Neutrophil (primary cell): ENCODE data around the gene GDPD4.

Experiments used
- H3K27ac ChIP-seq: fragments of 200-600 bp; sonication (generic); 2 replicates; pipeline ENCODE4 v1.5.1; 2016; ENCODE audit warnings: mild to moderate bottlenecking, moderate library complexity
- H3K27me3 ChIP-seq: fragments of 200-600 bp; sonication (generic); 2 replicates; pipeline ENCODE4 v1.6.0; 2016; ENCODE audit warnings: mild to moderate bottlenecking
- H3K36me3 ChIP-seq: fragments of 200-600 bp; sonication (generic); 2 replicates; pipeline ENCODE4 v1.5.1; 2017
- H3K4me1 ChIP-seq, 2 experiments: fragments of 200-600 bp in 1 of 2; sonication (generic) in 1 of 2; 1 replicate in 1 of 2; 2 replicates in 1 of 2; pipeline versions ENCODE4 v1.5.1 to v1.6.1; 2013 to 2016; ENCODE audit warnings: low read depth in 1 of 2, low read length in 1 of 2, mild to moderate bottlenecking in 1 of 2, moderate library complexity in 1 of 2; ENCODE audit not compliant: control insufficient read depth in 1 of 2, insufficient read depth in 1 of 2
- H3K4me3 ChIP-seq, 2 experiments: fragments of 200-600 bp in 1 of 2; sonication (generic) in 1 of 2; 1 replicate in 1 of 2; 2 replicates in 1 of 2; pipeline ENCODE4 v1.5.1; 2013 to 2016; ENCODE audit warnings: low read depth in 1 of 2, low read length in 1 of 2, mild to moderate bottlenecking in 1 of 2, moderate library complexity in 1 of 2
- H3K9me3 ChIP-seq: fragments of 200-600 bp; sonication (generic); 2 replicates; pipeline ENCODE4 v1.5.1; 2016
- CTCF ChIP-seq: fragments of 200-600 bp; sonication (generic); IDR thresholded peaks from 2 replicates; pipeline ENCODE4 v1.5.1; 2016; ENCODE audit warnings: antibody characterized with exemption

Gene GDPD4

GRCh38 chr11:77252555-77253270 is 48.8 kb downstream of the GDPD4 start:
- no peak overlapping the region for H3K27ac ChIP-seq
- TF ChIP-seq CTCF = no peak
- no peaks in the 10 kb centered on the region for H3K9me3 ChIP-seq
- no peaks in the 10 kb centered on the region for H3K36me3 ChIP-seq
- H3K4me3 ChIP-seq = no peak overlapping the region
- no peaks in the 10 kb centered on the region for H3K27me3 ChIP-seq
- H3K4me1 ChIP-seq = no peaks in the 10 kb centered on the region

GRCh38 chr11:77250881-77251640 is 50.4 kb downstream of the GDPD4 start:
- Histone ChIP-seq H3K27me3 (no peaks in the 10 kb centered on the region), H3K27ac (no peak overlapping the region), H3K4me1 (no peaks in the 10 kb centered on the region), H3K36me3 (no peaks in the 10 kb centered on the region), H3K9me3 (no peaks in the 10 kb centered on the region), H3K4me3 (no peak overlapping the region)
- no peak for TF ChIP-seq CTCF

GRCh38 chr11:77249427-77249826 is 52.1 kb downstream of the GDPD4 start:
- Histone ChIP-seq H3K4me1 (no peaks in the 10 kb centered on the region), H3K36me3 (no peaks in the 10 kb centered on the region), H3K27me3 (no peaks in the 10 kb centered on the region), H3K4me3 (no peak overlapping the region), H3K9me3 (no peaks in the 10 kb centered on the region), H3K27ac (no peak overlapping the region)
- TF ChIP-seq CTCF = no peak

- Histone ChIP-seq H3K27me3 (no peaks in the 10 kb centered on the region), H3K4me3 (no peak overlapping the region), H3K27ac (no peak overlapping the region), H3K9me3 (no peaks in the 10 kb centered on the region), H3K4me1 (no peaks in the 10 kb centered on the region), H3K36me3 (no peaks in the 10 kb centered on the region)
- TF ChIP-seq CTCF = no peak
Measured at GRCh38 chr11:77244277-77245027, 57.0 kb downstream of the GDPD4 start.

GRCh38 chr11:77236901-77237300 is 64.6 kb downstream of the GDPD4 start:
- no peaks in the 10 kb centered on the region for H3K36me3 ChIP-seq
- TF ChIP-seq CTCF = no peak

More at GRCh38 chr11:77236901-77237300, 64.6 kb downstream of the GDPD4 start:
- no peaks in the 10 kb centered on the region for H3K4me1 ChIP-seq
- no peak overlapping the region for H3K4me3 ChIP-seq
- H3K27ac ChIP-seq = no peak overlapping the region
- H3K9me3 ChIP-seq = no peaks in the 10 kb centered on the region
- no peaks in the 10 kb centered on the region for H3K27me3 ChIP-seq
